Neural crest cell (in vitro differentiated cells): ENCODE measurements around the gene MAP3K10. TPM values are rescaled to one million over a fixed set of nuclear protein-coding genes. Genes with fewer than 3 reads are reported as not detected.
A peak's percentile ranks its signal among the peaks of the same experiment; 100 is the strongest.

Experiments used
- DNase-seq: peaks from one replicate; pipeline ENCODE4 v3.0.0; 2021; ENCODE audit warnings: low read depth, mixed read lengths, low spot score
- H3K27ac Mint-ChIP-seq: one replicate; pipeline ENCODE4 v1.8.0; 2021; ENCODE audit warnings: mild to moderate bottlenecking, mixed read lengths; ENCODE audit not compliant: unreplicated experiment
- H3K27me3 Mint-ChIP-seq: 2 replicates; pipeline ENCODE4 v1.8.0; 2021; ENCODE audit warnings: low read depth, mild to moderate bottlenecking, mixed read lengths
- H3K36me3 Mint-ChIP-seq: 2 replicates; pipeline ENCODE4 v1.8.0; 2021; ENCODE audit warnings: low read depth, mild to moderate bottlenecking, mixed read lengths
- H3K4me1 Mint-ChIP-seq: 2 replicates; pipeline ENCODE4 v1.8.0; 2021; ENCODE audit warnings: mixed read lengths
- H3K4me3 Mint-ChIP-seq: one replicate; pipeline ENCODE4 v1.8.0; 2021; ENCODE audit warnings: mild to moderate bottlenecking, mixed read lengths
- H3K9me3 Mint-ChIP-seq: 2 replicates; pipeline ENCODE4 v1.8.0; 2021; ENCODE audit warnings: mixed read lengths
- CTCF ChIP-seq: fragments of 200-600 bp; sonication (generic); conservative IDR thresholded peaks from 2 replicates; pipeline ENCODE4 v1.5.0; 2021; ENCODE audit warnings: antibody characterized with exemption, mild to moderate bottlenecking
- total RNA-seq: library from RNA; stranded (reverse); gene quantifications from 2 replicates; pipeline ENCODE4 v1.2.1, GENCODE V29; 2021

MAP3K10 gene
- total RNA-seq, 1 donor from 2014 or later = 34.2 TPM

- no peak for TF ChIP-seq CTCF
- Mint-ChIP-seq H3K4me1 (no peaks in the 10 kb centered on the region), H3K27ac (no peak overlapping the region), H3K36me3 (no peaks in the 10 kb centered on the region), H3K9me3 (no peaks in the 10 kb centered on the region), H3K27me3 (peaks cover 21% of the 10 kb centered on the region), H3K4me3 (no peak overlapping the region)
- DNase-seq = no peak
Measured at GRCh38 chr19:40177286-40178070, 13.7 kb upstream of the MAP3K10 start.

DNA sequence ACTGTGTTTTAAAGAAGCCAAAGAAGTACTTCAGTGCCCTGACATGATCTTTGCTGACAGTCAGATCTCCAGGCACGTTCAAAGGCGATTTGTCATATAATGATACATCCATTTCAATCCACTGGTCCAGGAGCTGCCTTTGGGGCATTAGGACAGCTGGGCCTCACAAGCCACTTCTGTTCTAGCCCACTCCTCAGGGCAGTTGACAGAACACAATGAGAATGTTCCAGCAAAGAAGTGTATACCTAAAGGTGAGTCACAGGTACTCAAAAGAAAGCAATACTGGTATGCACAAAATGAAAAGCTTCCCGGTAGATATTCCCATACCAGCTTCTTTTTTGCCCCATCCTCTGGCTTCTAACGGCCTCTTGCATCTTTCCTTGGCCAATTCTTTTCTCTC lies 12.5 kb upstream of the MAP3K10 start:
- H3K36me3 Mint-ChIP-seq = no peaks in the 10 kb centered on the region
- H3K27ac Mint-ChIP-seq = no peak overlapping the region
- no peak for TF ChIP-seq CTCF
- H3K9me3 Mint-ChIP-seq = no peaks in the 10 kb centered on the region
- no peaks in the 10 kb centered on the region for H3K4me1 Mint-ChIP-seq
- no peak overlapping the region for H3K4me3 Mint-ChIP-seq
- no peak for DNase-seq
- H3K27me3 Mint-ChIP-seq = peaks cover 21% of the 10 kb centered on the region

DNA sequence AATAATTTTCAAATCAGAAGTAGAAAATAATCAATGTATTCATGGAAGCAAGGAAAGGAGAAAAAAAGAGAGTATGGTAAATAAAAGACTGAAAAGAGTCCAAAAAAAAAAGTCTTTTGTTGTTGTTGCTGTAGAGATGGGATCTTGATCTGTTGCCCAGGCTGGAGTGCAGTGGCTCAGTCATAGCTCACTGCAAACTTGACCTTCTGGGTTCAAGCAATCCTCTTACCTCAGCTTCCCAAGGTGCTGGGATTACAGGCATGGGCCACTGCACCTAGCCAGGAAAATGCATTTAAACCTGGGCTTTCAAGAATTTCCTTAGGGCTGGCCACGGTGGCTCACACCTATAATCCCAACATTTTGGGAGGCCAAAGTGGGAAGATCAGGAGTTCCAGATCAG lies 7.0 kb upstream of the MAP3K10 start:
- Mint-ChIP-seq H3K9me3 (no peaks in the 10 kb centered on the region), H3K4me3 (no peak overlapping the region), H3K27ac (no peak overlapping the region), H3K4me1 (no peaks in the 10 kb centered on the region), H3K27me3 (peaks cover 28% of the 10 kb centered on the region), H3K36me3 (no peaks in the 10 kb centered on the region)
- DNase-seq = no peak
- TF ChIP-seq CTCF = no peak

GRCh38 chr19:40191836-40192646 lies 815 bp downstream of the MAP3K10 start:
- Mint-ChIP-seq H3K36me3 (no peaks in the 10 kb centered on the region), H3K4me3 (no peak overlapping the region), H3K27ac (no peak overlapping the region), H3K4me1 (peaks cover 14% of the 10 kb centered on the region), H3K27me3 (peaks cover 18% of the 10 kb centered on the region), H3K9me3 (no peaks in the 10 kb centered on the region)
- peak; percentile 37 for DNase-seq
- TF ChIP-seq CTCF = no peak

- no peaks in the 10 kb centered on the region for H3K36me3 Mint-ChIP-seq
- H3K27ac Mint-ChIP-seq = no peak overlapping the region
- TF ChIP-seq CTCF = no peak
- peak overlapping the region; percentile 84 for H3K4me3 Mint-ChIP-seq
- H3K27me3 Mint-ChIP-seq = peaks cover 12% of the 10 kb centered on the region
- DNase-seq = no peak
- H3K4me1 Mint-ChIP-seq = peaks cover 14% of the 10 kb centered on the region
- H3K9me3 Mint-ChIP-seq = no peaks in the 10 kb centered on the region
Measured at GRCh38 chr19:40192758-40193586, 1.7 kb downstream of the MAP3K10 start.
